Skeletal muscle cell (primary cell): Measurements from ENCODE around the gene MPZ.
"Not testable (repeated sequence)": the region's sequence is repeated elsewhere in the genome, so short reads cannot be mapped to it uniquely, and the experiment has no call there.

Experiments
- DNase-seq: peaks from one replicate; pipeline ENCODE4 v3.0.0-alpha.2; 2010; ENCODE audit warnings: low read depth
- H3K4me3 ChIP-seq: 2 replicates; pipeline ENCODE4 v1.5.1; 2011; ENCODE audit warnings: low read depth, mild to moderate bottlenecking, control low read depth, low read length, moderate library complexity

Gene MPZ

GRCh38 chr1:161259345-161259702, 50.4 kb downstream of the MPZ start:
- DNase-seq = no peak
- no peak overlapping the region for H3K4me3 ChIP-seq

DNA sequence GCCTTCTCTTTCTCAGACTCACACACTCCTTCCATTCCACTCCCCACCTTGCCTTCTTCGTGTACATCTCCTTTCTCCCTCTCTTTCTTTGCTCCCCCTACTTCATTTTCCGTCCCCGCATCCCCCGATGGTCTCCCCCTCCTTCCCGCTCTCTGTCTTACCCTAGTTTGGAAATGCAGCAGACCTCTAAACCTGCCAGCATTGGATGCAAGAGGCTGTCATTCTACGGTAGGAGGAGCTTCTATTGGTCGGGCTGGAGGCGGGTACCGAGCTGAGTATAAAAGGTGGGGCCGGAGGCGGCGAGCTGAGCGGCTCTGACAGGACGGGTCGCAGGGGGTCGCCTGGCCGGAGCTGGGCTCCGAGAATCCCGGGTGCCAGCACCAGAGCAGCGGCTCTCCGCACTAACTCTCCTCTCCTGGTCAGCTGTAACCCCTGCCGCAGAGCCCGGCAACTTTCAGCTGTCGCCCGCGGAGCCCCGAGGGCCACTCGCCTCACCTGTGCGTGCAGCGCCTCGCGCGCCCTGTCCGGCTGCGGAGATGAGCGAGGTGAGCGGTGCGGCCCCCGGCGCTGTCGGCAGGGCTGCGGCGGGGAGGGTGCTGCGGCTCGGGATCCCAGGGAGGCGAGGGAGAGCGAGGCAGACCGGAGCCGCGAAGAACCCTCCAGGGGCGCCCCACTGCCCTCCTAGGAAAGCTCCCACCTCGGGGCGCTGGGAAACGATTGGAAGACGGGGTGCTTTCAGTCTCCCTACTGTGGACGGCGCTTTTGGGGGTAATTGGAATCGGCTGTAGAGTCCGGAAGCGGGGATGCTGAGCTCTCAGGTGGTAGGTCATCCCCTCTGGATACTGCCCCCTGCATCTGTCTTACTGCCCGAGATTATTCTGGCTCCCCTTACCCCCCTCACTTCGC, 51.1 kb downstream of the MPZ start, which contains the start of gene PCP4L1:
Gene PCP4L1 (plus strand): TSS at position 307 of the 906 bp plus-strand sequence. CDS start 230 bp downstream, at position 537.
- peak; percentile 4 for DNase-seq

DNA sequence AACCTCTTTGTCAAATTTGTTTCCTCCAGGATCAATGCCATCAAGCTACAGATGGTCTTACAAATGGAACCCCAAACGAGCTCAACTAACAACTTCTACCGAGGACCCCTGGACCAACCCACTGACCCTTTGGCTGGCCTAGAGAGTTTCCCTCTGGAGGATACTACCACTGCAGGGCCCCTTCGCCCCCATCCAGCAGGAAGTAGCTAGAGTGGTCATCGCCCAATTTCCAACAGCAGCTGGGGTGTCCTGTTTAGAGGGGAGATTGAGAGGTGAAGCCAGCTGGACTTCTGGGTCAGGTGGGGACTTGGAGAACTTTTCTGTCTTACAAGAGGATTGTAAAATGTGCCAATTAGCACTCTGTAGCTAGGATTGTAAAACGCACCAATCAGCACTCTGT, 52.7 kb downstream of the MPZ start:
- not testable (repeated sequence) for DNase-seq

More for the DNA sequence above, 51.1 kb downstream of the MPZ start, which contains the start of gene PCP4L1:
- H3K4me3 ChIP-seq = peak within 1 kb of the TSS; percentile 45

DNA sequence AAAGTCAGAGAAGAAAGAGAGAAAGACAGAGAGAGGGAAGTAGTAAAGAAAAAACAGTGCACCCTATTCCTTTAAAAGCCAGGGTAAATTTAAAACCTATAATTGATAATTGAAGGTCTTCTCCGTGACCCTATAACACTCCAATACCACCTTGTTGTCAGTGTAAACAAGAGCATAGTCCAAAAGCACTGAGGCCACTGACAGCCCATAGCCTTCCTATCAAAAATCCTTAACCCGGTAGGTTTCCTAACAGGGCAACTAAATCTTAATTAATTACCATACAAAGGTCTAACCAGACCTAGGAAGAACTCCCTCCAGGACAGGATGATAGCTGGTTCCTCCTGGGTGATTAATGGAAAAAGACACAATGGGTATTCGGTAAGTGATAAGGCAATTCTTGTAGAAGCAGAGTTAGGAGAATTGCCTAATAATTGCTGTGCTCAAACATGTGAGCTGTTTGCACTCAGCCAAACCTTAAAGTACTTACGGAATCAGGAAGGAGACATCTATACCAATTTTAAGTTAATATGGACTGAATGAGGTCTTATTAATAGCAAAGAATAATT, 53.7 kb downstream of the MPZ start:
- not testable (repeated sequence) for DNase-seq, H3K4me3 ChIP-seq

More for the DNA sequence above, 52.7 kb downstream of the MPZ start:
- H3K4me3 ChIP-seq = not testable (repeated sequence)

- H3K4me3 ChIP-seq, DNase-seq: not testable (repeated sequence)
Observed at GRCh38 chr1:161255302-161255701, 54.5 kb downstream of the MPZ start.
